ENCODE data around the gene PLEKHG3. TPM values are rescaled to one million over a fixed set of nuclear protein-coding genes. Genes with fewer than 3 reads are reported as not detected.

The PLEKHG3 gene
- total and polyA plus RNA-seq, 2 donors (not counting 1 experiment from before 2014, with no cell fraction given): 0.17 to 3.0 TPM

DNA sequence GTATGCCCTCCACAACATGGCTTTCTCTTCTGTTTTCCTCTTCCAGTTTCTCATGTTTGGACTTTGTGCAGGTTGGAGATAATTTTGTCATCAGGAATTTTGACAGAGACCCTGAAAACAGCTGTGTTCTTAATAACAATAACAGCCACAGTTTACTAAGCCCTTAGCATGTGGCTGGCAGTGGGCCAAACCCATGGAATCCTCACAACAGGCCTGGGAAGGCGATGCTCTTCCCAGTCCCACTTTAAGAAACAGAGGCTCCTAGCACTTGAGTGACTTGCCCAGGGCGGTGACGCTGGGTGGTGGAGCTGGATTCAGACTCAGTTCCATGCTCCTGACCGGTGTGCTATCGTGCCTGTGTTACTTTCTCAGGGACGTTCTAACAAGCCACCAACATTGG lies 20.1 kb upstream of the PLEKHG3 start:
- no peak overlapping the region for H3K4me3 ChIP-seq (replicated peaks in 1 of 4; ENCODE audit: control extremely low read depth in 1 of 4, insufficient read depth in 1 of 4, low read depth in 3 of 4, low read length in 4 of 4)
- H3K36me3 ChIP-seq (ENCODE audit: control insufficient read depth, insufficient read depth, low read length): no peaks in the 10 kb centered on the region
- TF ChIP-seq CTCF (conservative IDR thresholded peaks at IDR 0.05 in 1 of 2, IDR thresholded peaks at IDR 0.05 in 1 of 2; ENCODE audit: low read depth in 1 of 2, low read length in 2 of 2): no peak
- no peak for TF ChIP-seq EZH2 (IDR thresholded peaks at IDR 0.05; ENCODE audit: low read length, missing control alignments)
- H3K4me1 ChIP-seq (ENCODE audit: control insufficient read depth, extremely low read depth, insufficient read depth, low read length): no peaks in the 10 kb centered on the region
- no peak overlapping the region for H3K9ac ChIP-seq (ENCODE audit: insufficient read depth, low read length)
- no peak overlapping the region for H3K4me2 ChIP-seq (ENCODE audit: extremely low read depth, insufficient read depth, low read length)
- DNase-seq (ENCODE audit: low read depth in 2 of 2): peak; percentile 36 to 58
- no peaks in the 10 kb centered on the region for H3K79me2 ChIP-seq (ENCODE audit: control insufficient read depth, insufficient read depth, low read length)
- no peaks in the 10 kb centered on the region for H3K9me3 ChIP-seq (ENCODE audit: control insufficient read depth, insufficient read depth, low read depth, low read length)
- H2AFZ ChIP-seq (ENCODE audit: low read length): no peak overlapping the region
- no peak overlapping the region for H3K27ac ChIP-seq (ENCODE audit: insufficient read depth, low read length)
- H3K27me3 ChIP-seq (ENCODE audit: control insufficient read depth, insufficient read depth, low read length): peaks cover 6% of the 10 kb centered on the region
- H4K20me1 ChIP-seq (ENCODE audit: control insufficient read depth, extremely low read depth, insufficient read depth, low read length): no peaks in the 10 kb centered on the region

DNA sequence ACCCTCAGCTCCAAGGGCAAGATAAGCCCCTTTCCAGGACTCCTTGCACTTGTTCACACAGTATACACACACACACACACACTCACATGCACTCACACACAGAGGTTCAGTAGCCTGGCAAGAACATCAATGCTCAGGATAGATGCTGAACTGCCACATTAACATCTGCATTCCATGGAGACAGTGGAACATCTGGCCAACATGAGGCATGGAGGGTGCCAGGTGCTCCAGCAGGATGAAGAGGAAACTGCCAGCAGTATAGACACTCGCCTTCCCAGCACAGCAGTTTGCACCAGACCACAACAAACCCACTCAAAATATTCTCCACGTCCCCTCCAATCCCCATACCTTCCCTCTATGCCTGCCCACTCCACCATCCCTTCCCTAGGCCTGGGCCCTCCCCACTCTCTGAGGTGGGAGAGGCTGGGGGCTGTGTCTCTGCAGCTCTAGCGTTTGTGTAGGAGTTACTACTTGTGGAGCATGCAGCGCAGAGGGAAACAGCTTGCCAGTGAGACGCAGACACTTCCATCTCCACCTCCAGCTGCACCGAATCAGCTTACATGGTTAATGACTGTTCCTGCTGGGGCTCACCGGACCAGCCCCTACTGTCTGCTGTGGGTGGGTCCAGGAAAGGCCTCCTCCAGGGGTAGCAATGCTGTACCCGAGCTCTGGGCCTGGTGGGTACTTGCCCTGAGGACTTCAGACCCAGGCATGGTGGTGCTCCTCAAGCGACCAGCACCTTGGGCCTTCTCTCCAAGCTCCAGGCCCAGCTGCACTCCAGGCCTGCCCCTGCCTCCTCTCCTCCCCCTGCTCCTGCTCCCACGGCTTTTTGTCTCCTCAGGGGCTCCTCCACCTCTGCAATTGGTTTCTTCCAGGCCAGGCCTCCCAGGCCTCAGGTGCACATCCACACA lies 18.6 kb upstream of the PLEKHG3 start:
- no peaks in the 10 kb centered on the region for H4K20me1 ChIP-seq (ENCODE audit: control insufficient read depth, extremely low read depth, insufficient read depth, low read length)
- H3K27me3 ChIP-seq (ENCODE audit: control insufficient read depth, insufficient read depth, low read length): peaks cover 6% of the 10 kb centered on the region
- no peaks in the 10 kb centered on the region for H3K9me3 ChIP-seq (ENCODE audit: control insufficient read depth, insufficient read depth, low read depth, low read length)
- no peak for DNase-seq (ENCODE audit: low read depth in 2 of 2)
- H3K27ac ChIP-seq (ENCODE audit: insufficient read depth, low read length): no peak overlapping the region
- H3K4me1 ChIP-seq (ENCODE audit: control insufficient read depth, extremely low read depth, insufficient read depth, low read length): no peaks in the 10 kb centered on the region
- no peaks in the 10 kb centered on the region for H3K79me2 ChIP-seq (ENCODE audit: control insufficient read depth, insufficient read depth, low read length)
- no peak overlapping the region for H3K9ac ChIP-seq (ENCODE audit: insufficient read depth, low read length)
- no peaks in the 10 kb centered on the region for H3K36me3 ChIP-seq (ENCODE audit: control insufficient read depth, insufficient read depth, low read length)
- no peak overlapping the region for H3K4me2 ChIP-seq (ENCODE audit: extremely low read depth, insufficient read depth, low read length)
- no peak overlapping the region for H2AFZ ChIP-seq (ENCODE audit: low read length)
- TF ChIP-seq CTCF (conservative IDR thresholded peaks at IDR 0.05 in 1 of 2, IDR thresholded peaks at IDR 0.05 in 1 of 2; ENCODE audit: low read depth in 1 of 2, low read length in 2 of 2): no peak
- TF ChIP-seq EZH2 (IDR thresholded peaks at IDR 0.05; ENCODE audit: low read length, missing control alignments): no peak
- no peak overlapping the region for H3K4me3 ChIP-seq (replicated peaks in 1 of 4; ENCODE audit: control extremely low read depth in 1 of 4, insufficient read depth in 1 of 4, low read depth in 3 of 4, low read length in 4 of 4)

- Histone ChIP-seq H3K4me2 (ENCODE audit: extremely low read depth, insufficient read depth, low read length) (no peak overlapping the region), H3K9me3 (ENCODE audit: control insufficient read depth, insufficient read depth, low read depth, low read length) (no peaks in the 10 kb centered on the region), H3K27ac (ENCODE audit: insufficient read depth, low read length) (no peak overlapping the region), H3K79me2 (ENCODE audit: control insufficient read depth, insufficient read depth, low read length) (no peaks in the 10 kb centered on the region), H4K20me1 (ENCODE audit: control insufficient read depth, extremely low read depth, insufficient read depth, low read length) (no peaks in the 10 kb centered on the region), H3K4me1 (ENCODE audit: control insufficient read depth, extremely low read depth, insufficient read depth, low read length) (no peaks in the 10 kb centered on the region), H3K36me3 (ENCODE audit: control insufficient read depth, insufficient read depth, low read length) (no peaks in the 10 kb centered on the region), H2AFZ (ENCODE audit: low read length) (no peak overlapping the region), H3K27me3 (ENCODE audit: control insufficient read depth, insufficient read depth, low read length) (peaks cover 6% of the 10 kb centered on the region), H3K9ac (ENCODE audit: insufficient read depth, low read length) (no peak overlapping the region), H3K4me3 (replicated peaks in 1 of 4; ENCODE audit: control extremely low read depth in 1 of 4, insufficient read depth in 1 of 4, low read depth in 3 of 4, low read length in 4 of 4) (no peak overlapping the region)
- TF ChIP-seq CTCF (conservative IDR thresholded peaks at IDR 0.05 in 1 of 2, IDR thresholded peaks at IDR 0.05 in 1 of 2; ENCODE audit: low read depth in 1 of 2, low read length in 2 of 2) (no peak), EZH2 (IDR thresholded peaks at IDR 0.05; ENCODE audit: low read length, missing control alignments) (no peak)
- DNase-seq (ENCODE audit: low read depth in 2 of 2): no peak
These were observed 18.0 kb upstream of the PLEKHG3 start for GRCh38 chr14:64686282-64686615.

Data from fibroblast of lung (primary cell).